ENCODE measurements around the gene TCP11L2. TPM values are rescaled to one million over a fixed set of nuclear protein-coding genes. Genes with fewer than 3 reads are reported as not detected.

TCP11L2 gene
- total and polyA plus RNA-seq, 2 of the 13 experiments (the other 11 are each of a cell fraction or from before 2014, with no cell fraction given): 4.6 to 24.1 TPM

GRCh38 chr12:106357549-106358395 lies 55.2 kb downstream of the TCP11L2 start, which contains the start of gene POLR3B (continued):
- TF ChIP-seq MLXIP (CRISPR knock-in tag; IDR thresholded peaks at IDR 0.05; ENCODE audit: borderline replicate concordance) (no peak), ZEB1 (IDR thresholded peaks at IDR 0.05; ENCODE audit: insufficient replicate concordance, low read depth) (no peak), ZNF446 (CRISPR knock-in tag; IDR thresholded peaks at IDR 0.05) (peak; percentile 90), FOXP1 (IDR thresholded peaks at IDR 0.05) (no peak), FOXP1 (CRISPR knock-in tag; IDR thresholded peaks at IDR 0.05) (peak; percentile 42; the same call in 1 of the 2 replicates), ZNF124 (CRISPR knock-in tag; IDR thresholded peaks at IDR 0.05) (peak; percentile 88), HOXD1 (CRISPR knock-in tag; IDR thresholded peaks at IDR 0.05) (peak; percentile 78; the same call in 1 of the 2 replicates), HHEX (CRISPR knock-in tag; IDR thresholded peaks at IDR 0.05) (no peak), ZMYM2 (CRISPR knock-in tag; IDR thresholded peaks at IDR 0.05) (0 out of 2 replicates have a peak, but pooled peaks have one; percentile 18), ZNF724P (CRISPR knock-in tag; IDR thresholded peaks at IDR 0.05; ENCODE audit: borderline replicate concordance) (peak; percentile 53; the same call in 1 of the 2 replicates), RBFOX2 (IDR thresholded peaks at IDR 0.05; ENCODE audit: low read depth, low read length) (peak; percentile 97), STAT6 (CRISPR knock-in tag; IDR thresholded peaks at IDR 0.05; ENCODE audit: borderline replicate concordance) (no peak), ZBTB44 (CRISPR knock-in tag; IDR thresholded peaks at IDR 0.05) (no peak; the same call in none of the 2 replicates), ZNF564 (CRISPR knock-in tag; IDR thresholded peaks at IDR 0.05) (peak; percentile 45), FUBP1 (CRISPR knock-in tag; IDR thresholded peaks at IDR 0.05; ENCODE audit: borderline replicate concordance) (0 out of 2 replicates have a peak, but pooled peaks have one; percentile 62), CEBPZ (IDR thresholded peaks at IDR 0.05; ENCODE audit: low read length) (no peak)
